ENCODE results near the gene VKORC1L1. TPM values are rescaled to one million over a fixed set of nuclear protein-coding genes. Genes with fewer than 3 reads are reported as not detected.

The VKORC1L1 gene
- total and polyA plus RNA-seq, 4 donors, result 9.8 to 14.6 (median 11.7) TPM

DNA sequence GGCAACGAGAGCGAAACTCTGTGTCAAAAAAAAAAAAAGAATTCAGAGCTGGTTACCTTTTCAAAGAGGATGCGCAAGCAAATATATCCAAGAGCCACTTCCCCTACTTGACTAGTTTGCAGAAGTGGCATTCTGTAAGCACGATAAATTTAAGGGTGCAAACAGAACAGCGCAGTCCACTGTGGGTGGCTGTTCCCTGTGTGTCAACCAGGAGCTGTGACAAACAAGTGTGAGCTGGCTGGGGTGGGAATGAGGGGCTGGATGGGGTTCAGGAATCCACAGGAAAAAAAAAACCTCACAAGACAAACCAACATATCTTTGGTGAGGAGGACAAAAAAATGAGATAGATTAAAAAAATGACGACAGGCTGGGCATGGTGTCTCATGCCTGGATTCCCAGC, 93.3 kb downstream of the VKORC1L1 start:
- no peak overlapping the region for H3K9ac ChIP-seq (ENCODE audit: low read depth in 1 of 2, low read length in 2 of 2)
- DNase-seq (ENCODE audit: low spot score), result no peak
- H3K27ac ChIP-seq (ENCODE audit: low read depth in 1 of 2, low read length in 2 of 2), result no peak overlapping the region
- H3K36me3 ChIP-seq (ENCODE audit: control insufficient read depth in 4 of 4, insufficient read depth in 3 of 4, low read depth in 1 of 4, low read length in 3 of 4), result peaks cover 8 to 60% (median 47%) of the 10 kb centered on the region in 4 donors
- H3K4me3 ChIP-seq (ENCODE audit: low read depth in 1 of 3, low read length in 3 of 3), result no peak overlapping the region
- TF ChIP-seq RAD21 (IDR thresholded peaks at IDR 0.05), result no peak
- no peak for TF ChIP-seq FOXA1 (IDR thresholded peaks at IDR 0.05)
- TF ChIP-seq, protein P1, sequence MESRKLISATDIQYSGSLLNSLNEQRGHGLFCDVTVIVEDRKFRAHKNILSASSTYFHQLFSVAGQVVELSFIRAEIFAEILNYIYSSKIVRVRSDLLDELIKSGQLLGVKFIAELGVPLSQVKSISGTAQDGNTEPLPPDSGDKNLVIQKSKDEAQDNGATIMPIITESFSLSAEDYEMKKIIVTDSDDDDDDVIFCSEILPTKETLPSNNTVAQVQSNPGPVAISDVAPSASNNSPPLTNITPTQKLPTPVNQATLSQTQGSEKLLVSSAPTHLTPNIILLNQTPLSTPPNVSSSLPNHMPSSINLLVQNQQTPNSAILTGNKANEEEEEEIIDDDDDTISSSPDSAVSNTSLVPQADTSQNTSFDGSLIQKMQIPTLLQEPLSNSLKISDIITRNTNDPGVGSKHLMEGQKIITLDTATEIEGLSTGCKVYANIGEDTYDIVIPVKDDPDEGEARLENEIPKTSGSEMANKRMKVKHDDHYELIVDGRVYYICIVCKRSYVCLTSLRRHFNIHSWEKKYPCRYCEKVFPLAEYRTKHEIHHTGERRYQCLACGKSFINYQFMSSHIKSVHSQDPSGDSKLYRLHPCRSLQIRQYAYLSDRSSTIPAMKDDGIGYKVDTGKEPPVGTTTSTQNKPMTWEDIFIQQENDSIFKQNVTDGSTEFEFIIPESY (IDR thresholded peaks at IDR 0.05), result no peak
- TF ChIP-seq NR2F2 (IDR thresholded peaks at IDR 0.05), result no peak
- TF ChIP-seq RXRA (IDR thresholded peaks at IDR 0.05), result no peak
- no peak for TF ChIP-seq ATF3 (IDR thresholded peaks at IDR 0.05)
- TF ChIP-seq SP1 (IDR thresholded peaks at IDR 0.05), result no peak
- no peak for TF ChIP-seq HNF4A (conservative IDR thresholded peaks at IDR 0.05)
- no peak for TF ChIP-seq GABPA (IDR thresholded peaks at IDR 0.05 in 1 of 2, conservative IDR thresholded peaks at IDR 0.05 in 1 of 2)
- no peak for TF ChIP-seq HNF4G (IDR thresholded peaks at IDR 0.05)
- TF ChIP-seq, protein P2, sequence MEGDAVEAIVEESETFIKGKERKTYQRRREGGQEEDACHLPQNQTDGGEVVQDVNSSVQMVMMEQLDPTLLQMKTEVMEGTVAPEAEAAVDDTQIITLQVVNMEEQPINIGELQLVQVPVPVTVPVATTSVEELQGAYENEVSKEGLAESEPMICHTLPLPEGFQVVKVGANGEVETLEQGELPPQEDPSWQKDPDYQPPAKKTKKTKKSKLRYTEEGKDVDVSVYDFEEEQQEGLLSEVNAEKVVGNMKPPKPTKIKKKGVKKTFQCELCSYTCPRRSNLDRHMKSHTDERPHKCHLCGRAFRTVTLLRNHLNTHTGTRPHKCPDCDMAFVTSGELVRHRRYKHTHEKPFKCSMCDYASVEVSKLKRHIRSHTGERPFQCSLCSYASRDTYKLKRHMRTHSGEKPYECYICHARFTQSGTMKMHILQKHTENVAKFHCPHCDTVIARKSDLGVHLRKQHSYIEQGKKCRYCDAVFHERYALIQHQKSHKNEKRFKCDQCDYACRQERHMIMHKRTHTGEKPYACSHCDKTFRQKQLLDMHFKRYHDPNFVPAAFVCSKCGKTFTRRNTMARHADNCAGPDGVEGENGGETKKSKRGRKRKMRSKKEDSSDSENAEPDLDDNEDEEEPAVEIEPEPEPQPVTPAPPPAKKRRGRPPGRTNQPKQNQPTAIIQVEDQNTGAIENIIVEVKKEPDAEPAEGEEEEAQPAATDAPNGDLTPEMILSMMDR (IDR thresholded peaks at IDR 0.05; ENCODE audit: low read depth, low read length, missing input control), result no peak
- TF ChIP-seq JUND (IDR thresholded peaks at IDR 0.05), result no peak
- H3K27me3 ChIP-seq (ENCODE audit: control insufficient read depth in 4 of 4, insufficient read depth in 4 of 4, low read length in 3 of 4), result no peaks in the 10 kb centered on the region
- 94% methylated on average over 6 of the region's 6 CpGs for WGBS
- H3K4me1 ChIP-seq (ENCODE audit: control insufficient read depth in 4 of 4, insufficient read depth in 4 of 4, low read length in 3 of 4), result peaks cover 0 to 16% (median 10%) of the 10 kb centered on the region in 4 donors
- no peaks in the 10 kb centered on the region for H3K9me3 ChIP-seq (ENCODE audit: control insufficient read depth in 4 of 4, low read length in 3 of 4)

GRCh38 chr7:65967361-65968155, 94.7 kb downstream of the VKORC1L1 start:
- no peak for DNase-seq (ENCODE audit: low spot score)
- TF ChIP-seq SP1 (IDR thresholded peaks at IDR 0.05), result no peak
- 96% methylated on average over 17 of the region's 17 CpGs for WGBS
- Histone ChIP-seq H3K27me3 (ENCODE audit: control insufficient read depth in 4 of 4, insufficient read depth in 4 of 4, low read length in 3 of 4) (no peaks in the 10 kb centered on the region), H3K9ac (ENCODE audit: low read depth in 1 of 2, low read length in 2 of 2) (no peak overlapping the region), H3K4me1 (ENCODE audit: control insufficient read depth in 4 of 4, insufficient read depth in 4 of 4, low read length in 3 of 4) (peaks cover 0 to 1% (median 0%) of the 10 kb centered on the region in 4 donors), H3K36me3 (ENCODE audit: control insufficient read depth in 4 of 4, insufficient read depth in 3 of 4, low read depth in 1 of 4, low read length in 3 of 4) (peaks cover 8 to 70% (median 50%) of the 10 kb centered on the region in 4 donors), H3K9me3 (ENCODE audit: control insufficient read depth in 4 of 4, low read length in 3 of 4) (no peaks in the 10 kb centered on the region), H3K27ac (ENCODE audit: low read depth in 1 of 2, low read length in 2 of 2) (no peak overlapping the region), H3K4me3 (ENCODE audit: low read depth in 1 of 3, low read length in 3 of 3) (no peak overlapping the region)
